Endothelial cell (in vitro differentiated cells): ENCODE data around the gene ATP5F1D. TPM values are rescaled to one million over a fixed set of nuclear protein-coding genes. Genes with fewer than 3 reads are reported as not detected.

Experiments
- DNase-seq: peaks from one replicate; pipeline ENCODE4 v3.0.0; 2021; ENCODE audit warnings: low spot score
- H3K27ac Mint-ChIP-seq: one replicate; pipeline ENCODE4 v1.8.0; 2021; ENCODE audit warnings: mixed read lengths, inconsistent platforms; ENCODE audit not compliant: unreplicated experiment
- H3K27me3 Mint-ChIP-seq: one replicate; pipeline ENCODE4 v1.8.0; 2021; ENCODE audit warnings: mild to moderate bottlenecking, moderate library complexity, mixed read lengths, inconsistent platforms; ENCODE audit not compliant: unreplicated experiment
- H3K36me3 Mint-ChIP-seq: one replicate; pipeline ENCODE4 v1.8.0; 2021; ENCODE audit warnings: mild to moderate bottlenecking, low read depth, mixed read lengths, inconsistent platforms; ENCODE audit not compliant: unreplicated experiment
- H3K4me1 Mint-ChIP-seq: one replicate; pipeline ENCODE4 v1.8.0; 2021; ENCODE audit warnings: mild to moderate bottlenecking, mixed read lengths, inconsistent platforms; ENCODE audit not compliant: unreplicated experiment
- H3K4me3 Mint-ChIP-seq: one replicate; pipeline ENCODE4 v1.8.0; 2021; ENCODE audit warnings: mild to moderate bottlenecking, mixed read lengths, inconsistent platforms; ENCODE audit not compliant: unreplicated experiment
- H3K9me3 Mint-ChIP-seq: one replicate; pipeline ENCODE4 v1.8.0; 2021; ENCODE audit warnings: mixed read lengths, inconsistent platforms; ENCODE audit not compliant: unreplicated experiment
- total RNA-seq: library from RNA; stranded (reverse); fragmentation: NEBNext Ultra II Directional; extraction: Animal tissue kit (Norgen Biotek cat#: 25700); gene quantifications from one replicate; pipeline ENCODE4 v1.2.1, GENCODE V29; 2021; ENCODE audit not compliant: unreplicated experiment
- TF ChIP-seq, protein P1 (sequence below): fragments of 200-600 bp; sonication (generic); IDR thresholded peaks from one replicate; pipeline ENCODE4 v1.5.0; 2021; ENCODE audit warnings: antibody characterized with exemption; ENCODE audit not compliant: unreplicated experiment

Gene ATP5F1D
- total RNA-seq, 1 donor from 2014 or later = 175 TPM

DNA sequence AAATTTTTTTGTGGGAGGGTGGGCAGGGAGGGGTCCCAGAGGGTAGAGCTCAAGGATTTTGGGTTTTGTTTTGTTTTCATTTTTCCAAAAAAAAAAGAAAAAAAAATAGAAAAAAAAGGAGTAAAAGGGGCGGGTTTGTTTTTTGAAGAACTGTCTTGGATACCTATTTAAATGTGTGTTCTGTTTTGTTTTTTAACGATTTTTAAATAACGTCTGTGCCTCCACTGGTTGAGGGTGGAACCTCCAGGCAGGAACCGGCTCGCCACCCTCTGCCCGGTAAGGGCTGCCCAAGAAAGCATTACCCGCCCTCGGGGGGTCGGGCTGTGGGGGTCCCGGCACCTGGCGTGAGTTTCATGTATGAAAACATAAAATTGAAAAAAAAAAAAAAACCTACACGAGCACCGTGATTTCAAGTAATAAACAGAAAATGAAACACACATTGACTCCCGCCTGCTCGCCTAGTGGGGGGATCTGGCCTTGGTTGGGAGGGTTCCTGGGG lies 17.2 kb downstream of the ATP5F1D start:
- no peak for DNase-seq
- Mint-ChIP-seq H3K4me3 (peak overlapping the region; percentile 62), H3K4me1 (peaks cover 42% of the 10 kb centered on the region)

DNA sequence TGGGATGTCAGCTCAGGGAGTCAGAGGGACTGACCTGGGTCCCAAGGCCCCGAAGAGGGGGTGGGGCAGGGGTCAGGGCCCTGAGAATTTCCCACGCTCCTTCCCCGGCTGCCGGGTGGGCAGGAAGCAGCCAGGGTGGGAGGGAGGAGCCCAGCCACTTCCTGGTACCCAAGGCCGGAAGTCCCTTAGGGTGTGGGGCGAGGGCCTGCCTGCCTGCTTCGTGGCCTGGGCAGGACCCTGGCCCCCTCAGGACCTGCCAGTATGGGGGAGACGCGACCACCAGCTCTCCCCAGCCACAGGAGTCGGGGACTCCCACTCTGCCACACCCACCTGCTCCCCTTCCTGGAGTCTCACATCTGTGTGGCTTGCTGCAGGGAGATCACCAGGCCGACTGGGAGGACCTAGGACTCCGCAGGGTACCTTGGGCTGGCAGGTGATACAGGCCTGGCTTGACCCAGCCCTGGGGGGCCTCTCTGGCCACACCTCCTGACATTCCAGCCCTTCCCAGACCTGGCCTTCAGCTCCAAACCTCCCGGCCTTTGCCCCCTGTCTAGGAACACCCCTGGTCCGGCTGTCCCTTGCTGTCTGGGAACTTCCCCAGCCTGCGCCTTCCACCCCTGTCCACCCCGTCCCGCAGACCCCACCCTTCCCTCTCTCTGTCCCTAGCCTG lies 17.8 kb downstream of the ATP5F1D start:
- TF ChIP-seq, protein P1, sequence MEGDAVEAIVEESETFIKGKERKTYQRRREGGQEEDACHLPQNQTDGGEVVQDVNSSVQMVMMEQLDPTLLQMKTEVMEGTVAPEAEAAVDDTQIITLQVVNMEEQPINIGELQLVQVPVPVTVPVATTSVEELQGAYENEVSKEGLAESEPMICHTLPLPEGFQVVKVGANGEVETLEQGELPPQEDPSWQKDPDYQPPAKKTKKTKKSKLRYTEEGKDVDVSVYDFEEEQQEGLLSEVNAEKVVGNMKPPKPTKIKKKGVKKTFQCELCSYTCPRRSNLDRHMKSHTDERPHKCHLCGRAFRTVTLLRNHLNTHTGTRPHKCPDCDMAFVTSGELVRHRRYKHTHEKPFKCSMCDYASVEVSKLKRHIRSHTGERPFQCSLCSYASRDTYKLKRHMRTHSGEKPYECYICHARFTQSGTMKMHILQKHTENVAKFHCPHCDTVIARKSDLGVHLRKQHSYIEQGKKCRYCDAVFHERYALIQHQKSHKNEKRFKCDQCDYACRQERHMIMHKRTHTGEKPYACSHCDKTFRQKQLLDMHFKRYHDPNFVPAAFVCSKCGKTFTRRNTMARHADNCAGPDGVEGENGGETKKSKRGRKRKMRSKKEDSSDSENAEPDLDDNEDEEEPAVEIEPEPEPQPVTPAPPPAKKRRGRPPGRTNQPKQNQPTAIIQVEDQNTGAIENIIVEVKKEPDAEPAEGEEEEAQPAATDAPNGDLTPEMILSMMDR = no peak
- Mint-ChIP-seq H3K27me3 (peaks cover 28% of the 10 kb centered on the region), H3K4me1 (peaks cover 42% of the 10 kb centered on the region), H3K27ac (peak overlapping the region; percentile 93), H3K9me3 (no peaks in the 10 kb centered on the region), H3K36me3 (peaks cover 18% of the 10 kb centered on the region), H3K4me3 (peak overlapping the region; percentile 59)
- peak; percentile 68 for DNase-seq

More for the DNA sequence above, 17.2 kb downstream of the ATP5F1D start:
- H3K27ac Mint-ChIP-seq = peak overlapping the region; percentile 93
- peaks cover 18% of the 10 kb centered on the region for H3K36me3 Mint-ChIP-seq
- H3K9me3 Mint-ChIP-seq = no peaks in the 10 kb centered on the region
- peaks cover 28% of the 10 kb centered on the region for H3K27me3 Mint-ChIP-seq
- TF ChIP-seq, protein P1 = no peak

DNA sequence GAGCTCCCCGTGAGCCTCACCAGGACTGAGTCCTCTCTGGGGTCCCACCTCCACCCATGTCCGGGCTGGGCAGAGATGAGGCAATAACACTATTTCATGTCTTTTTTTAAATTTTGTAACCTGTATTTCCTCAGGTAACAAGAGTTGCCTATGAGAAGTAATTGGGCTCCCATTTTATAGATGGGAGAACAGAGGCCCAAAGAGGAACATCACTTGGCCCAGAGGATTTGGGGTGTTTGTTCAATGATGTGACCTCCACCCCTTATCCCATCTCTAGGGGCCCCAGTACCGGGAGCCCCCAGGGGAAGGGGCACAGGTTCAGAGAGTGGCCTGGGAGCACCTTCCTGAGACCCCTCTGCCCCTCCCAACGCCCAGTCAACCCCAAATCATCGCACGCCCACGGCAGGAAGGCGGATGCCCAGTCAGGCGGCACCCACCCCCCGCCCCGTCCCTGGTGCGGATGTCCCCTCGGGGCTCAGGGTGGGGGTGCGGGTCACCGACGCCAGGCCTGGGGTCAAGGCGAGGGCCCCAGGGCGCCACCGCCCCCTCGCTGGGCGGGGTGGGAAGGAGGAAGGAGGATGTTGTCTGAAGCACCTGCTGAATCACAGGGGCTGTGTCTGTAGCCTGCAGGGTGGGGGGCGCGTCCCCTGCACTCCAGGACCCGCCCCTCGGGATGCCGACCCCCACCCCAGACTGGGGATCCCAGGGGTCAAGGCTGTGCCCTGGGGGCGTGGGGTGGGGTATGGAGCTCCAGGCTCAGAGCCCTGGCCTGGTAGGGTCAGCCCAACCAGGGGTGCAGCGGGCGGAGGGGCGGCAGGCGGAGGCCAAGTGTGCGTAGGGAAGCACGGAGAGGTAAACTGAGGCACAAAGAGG lies 18.6 kb downstream of the ATP5F1D start:
- Mint-ChIP-seq H3K27ac (peak overlapping the region; percentile 92), H3K9me3 (no peaks in the 10 kb centered on the region), H3K4me3 (peak overlapping the region; percentile 59), H3K36me3 (peaks cover 12% of the 10 kb centered on the region), H3K4me1 (peaks cover 38% of the 10 kb centered on the region), H3K27me3 (peaks cover 24% of the 10 kb centered on the region)
- no peak for DNase-seq
- TF ChIP-seq, protein P1 = no peak

DNA sequence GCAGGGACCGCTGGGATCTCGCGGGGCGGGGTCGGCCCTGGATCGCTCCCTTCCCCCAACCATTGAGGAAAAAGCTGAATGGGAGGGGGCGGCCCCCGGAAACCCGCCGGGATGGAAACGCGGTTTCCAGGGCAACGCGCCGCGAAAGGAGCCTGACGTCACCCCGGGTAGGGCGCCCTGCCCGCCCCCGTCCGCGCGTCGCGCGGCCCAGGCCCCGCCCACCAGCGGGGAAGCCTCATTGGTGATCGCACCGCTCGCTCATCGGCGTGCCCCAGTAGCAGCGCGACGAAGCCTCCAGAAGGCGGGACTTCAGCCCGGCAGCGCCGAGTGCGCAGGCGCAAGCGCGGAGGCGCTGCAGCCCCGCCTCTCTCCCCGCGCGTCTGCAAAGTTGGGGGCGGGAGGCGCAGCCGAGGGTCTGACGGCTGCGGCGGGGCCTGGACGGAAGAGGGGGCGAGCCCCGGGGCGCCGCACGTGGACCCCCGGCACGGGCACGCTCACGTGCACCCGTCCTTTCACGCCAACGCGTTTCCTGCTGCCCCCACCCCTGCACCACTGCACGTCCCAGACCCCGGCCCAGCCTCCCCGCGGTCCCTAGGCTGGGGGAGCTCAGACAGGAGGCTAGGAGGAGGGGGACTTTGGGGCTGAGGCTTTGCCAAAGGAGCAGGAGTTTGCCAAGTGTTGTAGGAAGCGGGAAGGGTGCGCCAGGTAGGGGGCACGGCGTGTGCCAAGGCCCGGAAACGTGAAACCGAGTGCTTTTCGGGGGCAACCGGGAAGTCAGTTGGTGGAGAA lies 19.4 kb downstream of the ATP5F1D start:
- Mint-ChIP-seq H3K4me3 (peak overlapping the region; percentile 92), H3K36me3 (peaks cover 12% of the 10 kb centered on the region), H3K27me3 (peaks cover 23% of the 10 kb centered on the region), H3K4me1 (peaks cover 41% of the 10 kb centered on the region), H3K27ac (peak overlapping the region; percentile 89), H3K9me3 (no peaks in the 10 kb centered on the region)
- DNase-seq = peak; percentile 98
- TF ChIP-seq, protein P1 = no peak
